Measurements from ENCODE around the gene GALNT7.

GALNT7 gene

GRCh38 chr4:173307778-173308177, 139.2 kb downstream of the GALNT7 start:
- no peak for DNase-seq (ENCODE audit: low spot score)

GRCh38 chr4:173311368-173311767, 142.8 kb downstream of the GALNT7 start:
- no peak for DNase-seq (ENCODE audit: low spot score)

GRCh38 chr4:173314715-173315114, 146.1 kb downstream of the GALNT7 start:
- no peak for DNase-seq (ENCODE audit: low spot score)

- DNase-seq (ENCODE audit: low spot score): no peak
These were observed 147.4 kb downstream of the GALNT7 start for GRCh38 chr4:173316060-173316459.

GRCh38 chr4:173317004-173317403, 148.4 kb downstream of the GALNT7 start:
- DNase-seq (ENCODE audit: low spot score): no peak

GRCh38 chr4:173318240-173318639, 149.6 kb downstream of the GALNT7 start:
- DNase-seq (ENCODE audit: low spot score): no peak

GRCh38 chr4:173318648-173319211, 150.1 kb downstream of the GALNT7 start:
- DNase-seq (ENCODE audit: low spot score): peak; percentile 71

- no peak for DNase-seq (ENCODE audit: low spot score)
These were observed 151.1 kb downstream of the GALNT7 start for GRCh38 chr4:173319696-173320095.

GRCh38 chr4:173325007-173325736, 156.6 kb downstream of the GALNT7 start:
- DNase-seq (ENCODE audit: low spot score): no peak

GRCh38 chr4:173328236-173328901, 159.8 kb downstream of the GALNT7 start:
- DNase-seq (ENCODE audit: low spot score): no peak

GRCh38 chr4:173330590-173330989, 162.0 kb downstream of the GALNT7 start:
- DNase-seq (ENCODE audit: low spot score): no peak

- peak; percentile 51 for DNase-seq (ENCODE audit: low spot score)
These were observed 163.4 kb downstream of the GALNT7 start for GRCh38 chr4:173332021-173332487.

- peak; percentile 46 for DNase-seq (ENCODE audit: low spot score)
These were observed 164.5 kb downstream of the GALNT7 start for GRCh38 chr4:173332963-173333657.

- peak; percentile 66 for DNase-seq (ENCODE audit: low spot score)
These were observed 165.1 kb downstream of the GALNT7 start for GRCh38 chr4:173333658-173334084.

GRCh38 chr4:173334085-173334890, 165.7 kb downstream of the GALNT7 start, which contains the start of gene HMGB2:
HMGB2 (minus strand) TSS chr4:173334358; CDS start chr4:173333649, 709 bp downstream.
- peak; percentile 100 for DNase-seq (ENCODE audit: low spot score)

- DNase-seq (ENCODE audit: low spot score): peak; percentile 79
These were observed 166.5 kb downstream of the GALNT7 start for GRCh38 chr4:173334891-173335752.

- no peak for DNase-seq (ENCODE audit: low spot score)
These were observed 168.9 kb downstream of the GALNT7 start for GRCh38 chr4:173337463-173337862.

GRCh38 chr4:173343832-173344397, 175.3 kb downstream of the GALNT7 start:
- DNase-seq (ENCODE audit: low spot score): no peak

- no peak for DNase-seq (ENCODE audit: low spot score)
These were observed 177.0 kb downstream of the GALNT7 start for GRCh38 chr4:173345648-173346047.

GRCh38 chr4:173346074-173346473, 177.5 kb downstream of the GALNT7 start:
- DNase-seq (ENCODE audit: low spot score): no peak
